A375 (cell line): ENCODE data around the gene GARIN6. TPM values are rescaled to one million over a fixed set of nuclear protein-coding genes. Genes with fewer than 3 reads are reported as not detected.

ENCODE experiments used
- total RNA-seq: library from RNA; depleted of rRNA; stranded (reverse); fragments of >200 nt; shearing (Covaris generic); gene quantifications from 2 replicates; pipeline ENCODE4 v1.2.3, GENCODE V29; 2014; rRNA removed

GARIN6 gene
- total RNA-seq: not detected in 2 replicates

GRCh38 chr12:99647453-99647852, at the start of gene GARIN6:
Gene GARIN6, plus strand, starts transcription at chr12:99647753. Its CDS starts 422 bp downstream, at chr12:99648175.

